Lower leg skin (tissue), 3 donors: Measurements from ENCODE around the gene ADM2.

Experiments used
- CTCF ChIP-seq, 3 donors: fragments of 450-650 bp; IDR thresholded peaks; one replicate each; pipeline ENCODE4 v1.5.1; 2016; ENCODE audit warnings: antibody characterized with exemption in 3 of 3, mild to moderate bottlenecking in 3 of 3, moderate library complexity in 2 of 3
- POLR2A ChIP-seq, 2 donors: fragments of 450-650 bp; IDR thresholded peaks; one replicate each; pipeline ENCODE4 v1.6.1; 2016 to 2017; ENCODE audit warnings: antibody characterized with exemption in 2 of 2, mild to moderate bottlenecking in 1 of 2, moderate library complexity in 1 of 2

- TF ChIP-seq CTCF (IDR thresholded peaks at IDR 0.05), result no peak
- no peak for TF ChIP-seq POLR2A (IDR thresholded peaks at IDR 0.05)
Measured at GRCh38 chr22:50443801-50444625, 37.3 kb upstream of the ADM2 start.
